GM18519 (cell line): ENCODE results near the gene GYS2.
"Not testable (repeated sequence)": the region's sequence is repeated elsewhere in the genome, so short reads cannot be mapped to it uniquely, and the experiment has no call there.

ENCODE experiments used
- ATAC-seq: cut with Tn5 transposase; IDR thresholded peaks from one replicate; pipeline ENCODE4 v1.9.1; 2021; ENCODE audit warnings: mild to moderate bottlenecking, moderate library complexity; ENCODE audit not compliant: unreplicated experiment, low FRiP score

GYS2 gene

GRCh38 chr12:21604245-21605101 lies at the start of gene GYS2:
Gene GYS2, minus strand, starts transcription at chr12:21604847. Its CDS starts 255 bp downstream, at chr12:21604592.
- no peak for ATAC-seq

GRCh38 chr12:21651821-21652220 lies 47.2 kb upstream of the GYS2 start:
- ATAC-seq: no peak

DNA sequence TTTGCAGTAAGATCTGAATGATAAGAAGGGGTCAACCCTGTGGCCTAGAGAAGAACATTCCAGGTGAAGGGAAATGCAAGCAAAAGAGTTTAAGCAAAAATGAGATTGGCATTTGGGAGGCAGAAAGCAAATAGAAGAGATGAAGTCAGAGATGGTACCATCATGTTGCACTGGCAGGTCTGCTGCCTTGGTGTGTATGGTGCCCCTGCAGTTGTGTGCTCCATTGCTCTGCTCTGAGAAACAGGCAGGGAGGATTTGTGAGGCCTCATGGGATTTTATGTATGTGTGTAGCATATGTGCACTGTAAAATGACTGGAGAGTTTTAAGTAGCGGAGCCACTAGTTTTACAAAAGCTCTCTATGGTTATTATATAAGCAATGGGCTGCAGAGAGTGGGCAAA lies 46.4 kb upstream of the GYS2 start:
- no peak for ATAC-seq

- no peak for ATAC-seq
These were observed 44.4 kb upstream of the GYS2 start for GRCh38 chr12:21649034-21649433.

DNA sequence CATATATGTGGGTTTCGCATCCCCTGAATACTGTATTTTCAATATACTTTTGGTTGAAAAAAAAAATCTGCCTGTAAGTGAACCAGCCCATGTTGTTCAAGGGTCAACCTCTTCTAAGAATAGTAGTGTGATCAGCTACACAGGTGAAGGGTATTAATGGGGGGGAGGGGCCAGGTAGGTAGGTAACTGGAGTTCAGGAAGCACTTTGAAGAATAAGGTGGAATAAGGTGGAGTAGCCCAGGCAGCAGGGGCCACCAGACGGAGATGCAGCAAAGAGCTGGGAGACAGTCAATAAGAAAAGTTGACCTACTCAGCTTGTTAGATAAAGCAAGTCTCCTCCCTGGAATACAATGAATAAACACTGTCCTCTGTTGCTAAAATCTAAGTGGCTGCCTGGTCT lies 43.7 kb upstream of the GYS2 start:
- no peak for ATAC-seq

- no peak for ATAC-seq
These were observed 42.5 kb upstream of the GYS2 start for GRCh38 chr12:21647179-21647578.

GRCh38 chr12:21645041-21645500 lies 40.4 kb upstream of the GYS2 start:
- ATAC-seq: not testable (repeated sequence)

- no peak for ATAC-seq
These were observed 39.9 kb upstream of the GYS2 start for GRCh38 chr12:21644516-21644915.

- no peak for ATAC-seq
These were observed 39.1 kb upstream of the GYS2 start for GRCh38 chr12:21643758-21644157.

DNA sequence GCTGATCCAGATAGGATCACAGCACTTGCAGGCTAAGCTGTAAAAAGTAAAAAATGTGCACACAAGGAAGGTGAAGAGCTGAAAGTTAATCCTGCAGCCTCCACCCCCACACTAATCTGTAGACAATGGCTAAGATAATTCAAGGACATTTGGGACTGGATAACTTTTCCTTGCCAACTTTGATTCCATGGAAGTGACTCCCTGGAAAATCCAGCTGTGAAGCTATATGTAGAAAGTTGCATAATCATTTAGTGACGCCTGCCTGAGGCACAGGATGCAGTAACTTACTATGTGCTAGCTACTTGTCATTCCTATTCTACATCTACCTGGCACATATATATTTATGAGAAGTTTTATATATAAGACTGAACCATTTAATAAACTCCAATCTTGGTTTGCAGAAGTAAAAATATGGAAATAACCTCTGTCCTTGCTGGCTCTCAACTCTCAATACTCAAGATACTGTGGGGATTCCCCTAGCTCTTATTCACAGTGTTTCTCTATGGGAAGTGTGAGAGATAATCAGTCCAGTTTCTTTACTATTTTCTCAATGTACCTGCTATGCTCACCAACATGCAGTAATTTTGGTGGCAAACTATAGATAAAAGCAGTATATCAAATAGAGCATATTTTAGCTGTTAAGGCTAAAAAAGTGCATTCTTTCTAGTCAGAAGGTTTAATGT lies 38.2 kb upstream of the GYS2 start:
- no peak for ATAC-seq

GRCh38 chr12:21638054-21638891 lies 33.6 kb upstream of the GYS2 start:
- ATAC-seq: no peak

DNA sequence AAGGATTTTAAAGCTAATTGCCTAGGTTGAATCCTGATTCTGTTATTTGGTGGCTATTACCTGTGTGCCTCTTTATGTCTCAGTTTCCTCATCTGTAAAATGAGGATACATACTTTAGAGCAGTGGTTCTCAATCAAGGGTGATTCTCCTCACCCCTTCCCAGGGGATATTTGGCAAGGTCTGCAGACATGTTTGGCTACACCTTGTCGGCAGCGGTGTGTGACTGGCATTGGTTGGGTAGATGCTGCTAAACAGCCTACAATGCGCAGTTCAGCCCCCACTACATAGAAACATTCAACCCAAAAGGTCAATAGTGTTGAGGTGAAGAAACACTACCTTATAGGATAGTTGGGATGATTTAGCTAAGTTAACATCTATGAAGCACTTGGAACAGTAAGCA lies 29.6 kb upstream of the GYS2 start:
- ATAC-seq: no peak

- no peak for ATAC-seq
These were observed 26.7 kb upstream of the GYS2 start for GRCh38 chr12:21631367-21631766.

DNA sequence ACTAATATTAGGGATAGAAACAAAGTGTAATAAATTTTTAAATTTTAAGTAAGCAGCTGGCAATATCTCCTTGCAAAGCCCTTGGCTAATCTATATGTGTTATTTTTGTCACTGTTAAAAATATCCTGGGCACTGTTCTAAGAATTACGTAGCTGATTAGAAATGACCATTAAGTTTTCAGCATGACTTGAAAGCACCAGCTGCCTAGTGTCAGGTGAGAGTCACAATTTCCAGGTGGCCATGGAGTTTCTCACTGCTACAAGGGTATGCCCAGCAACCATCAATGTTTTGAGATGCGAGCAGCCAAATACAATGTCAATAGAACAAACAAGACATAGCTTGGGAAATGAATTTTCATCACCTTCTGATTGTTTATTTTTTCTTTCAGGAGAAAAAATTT lies 23.3 kb upstream of the GYS2 start:
- ATAC-seq: no peak

DNA sequence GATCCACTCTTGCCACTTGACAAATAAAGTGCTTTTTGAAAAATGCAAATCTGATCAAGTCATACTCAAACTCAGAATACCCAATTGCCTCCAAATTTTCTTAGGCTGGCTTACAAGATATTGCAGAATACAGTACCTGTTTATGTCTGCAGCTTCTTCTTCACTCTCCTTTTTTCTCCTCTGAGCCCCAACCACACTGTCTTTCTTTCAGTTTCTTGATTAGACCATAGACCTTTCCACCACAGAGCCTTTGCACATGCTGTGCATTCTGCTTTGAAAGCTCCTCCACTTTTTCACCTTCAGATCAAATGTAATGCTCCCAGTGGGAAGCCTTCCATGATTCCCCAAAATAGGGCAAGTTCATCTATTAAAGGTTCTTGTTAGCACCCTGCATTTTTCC lies 13.9 kb upstream of the GYS2 start:
- ATAC-seq: no peak

- no peak for ATAC-seq
These were observed 12.4 kb upstream of the GYS2 start for GRCh38 chr12:21617030-21617429.

DNA sequence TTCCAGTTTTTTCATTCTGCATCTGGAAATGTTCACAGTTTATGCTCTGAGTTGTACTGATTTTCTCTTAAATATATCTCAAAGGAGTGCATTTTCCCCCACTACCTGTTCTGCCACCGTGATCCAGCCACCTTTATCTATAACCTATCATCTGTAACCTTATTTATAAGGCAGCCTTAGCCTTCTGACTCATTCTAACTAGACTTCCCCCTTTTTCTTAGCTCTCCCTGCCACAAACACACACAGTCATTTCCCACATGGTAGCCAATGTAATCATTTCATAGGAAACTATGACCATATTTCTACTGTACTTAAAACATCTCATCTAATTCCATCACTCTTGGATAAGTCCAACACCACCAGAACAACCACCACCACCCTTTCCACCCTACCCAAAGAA lies 10.8 kb upstream of the GYS2 start:
- no peak for ATAC-seq

- no peak for ATAC-seq
These were observed 9.9 kb upstream of the GYS2 start for GRCh38 chr12:21614506-21614905.

DNA sequence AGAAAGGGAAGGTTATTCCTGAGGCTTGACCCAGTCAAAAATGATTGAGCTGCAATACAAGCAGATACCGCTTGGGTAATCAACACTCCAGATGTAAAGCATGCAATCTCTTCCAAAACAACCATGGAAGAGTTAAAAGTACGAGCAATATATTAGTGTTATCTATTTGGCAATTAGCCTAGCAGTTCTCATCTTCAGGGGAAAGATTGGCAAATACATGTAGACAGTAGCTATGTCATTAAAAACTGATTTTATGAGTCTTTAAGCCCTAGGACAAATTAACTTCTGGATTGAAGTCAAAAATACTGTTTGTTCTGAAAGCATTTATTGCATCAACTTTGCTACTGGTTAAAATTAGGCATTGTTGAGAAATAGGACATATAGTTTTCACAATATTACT lies 9.3 kb upstream of the GYS2 start:
- ATAC-seq: no peak

DNA sequence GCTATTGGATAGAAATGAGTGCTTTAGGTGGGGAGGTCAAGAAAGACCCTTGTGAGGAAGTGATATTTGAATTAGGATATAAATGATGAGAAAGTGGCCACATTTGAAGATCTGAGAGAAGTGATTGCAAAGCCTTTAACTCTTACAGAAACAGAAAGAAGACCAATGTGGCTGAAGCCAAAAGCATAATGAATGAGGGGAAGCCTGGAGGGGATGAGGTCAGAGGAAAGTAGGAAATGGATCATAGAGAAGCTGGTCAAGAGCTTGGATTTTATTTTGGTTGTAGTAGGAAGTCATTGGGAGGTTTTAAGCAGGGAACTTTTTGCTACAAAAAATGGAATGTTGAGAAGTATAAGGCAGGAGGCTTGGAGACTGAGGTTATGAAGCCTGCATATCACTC lies 3.5 kb upstream of the GYS2 start:
- no peak for ATAC-seq

DNA sequence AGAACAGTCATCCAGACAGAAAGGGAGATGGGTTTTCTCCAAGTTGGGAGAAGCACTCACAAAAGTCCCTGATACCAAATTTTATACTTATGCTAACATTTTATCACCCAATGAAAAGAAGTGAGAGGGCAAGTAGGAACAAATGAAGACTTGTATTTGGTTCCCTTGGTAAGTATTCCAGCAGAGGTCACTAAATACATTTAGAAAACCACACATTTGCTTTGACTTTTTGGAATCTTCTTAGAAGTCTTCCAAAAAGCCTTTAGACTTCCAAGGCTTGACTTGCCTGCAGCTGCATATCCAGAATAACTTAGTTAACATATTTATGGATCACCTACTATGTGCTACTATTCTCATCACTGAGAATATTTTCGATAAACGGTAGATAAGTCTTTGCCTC lies 3.1 kb upstream of the GYS2 start:
- ATAC-seq: no peak
